Kidney (tissue), 22 donors: ENCODE data around the gene KLRC2. TPM values are rescaled to one million over a fixed set of nuclear protein-coding genes. Genes with fewer than 3 reads are reported as not detected.
"Not testable (repeated sequence)": the region's sequence is repeated elsewhere in the genome, so short reads cannot be mapped to it uniquely, and the experiment has no call there.

Experiments
- DNase-seq, 5 donors: peaks; one replicate each; pipeline ENCODE4 v3.0.0-alpha.2; 2013 to 2020
- FAIRE-seq: peaks from 2 replicates; lab custom pipeline; 2012; peaks lifted over from hg19 to GRCh38; lab: Jason Lieb, UNC
- H3K27ac ChIP-seq, 2 donors: one replicate each; pipeline ENCODE4 v1.7.0; 2013; ENCODE audit warnings: low read depth in 2 of 2, low read length in 2 of 2, inconsistent platforms in 1 of 2
- H3K27me3 ChIP-seq: one replicate; pipeline ENCODE4 v1.7.1; 2013; ENCODE audit warnings: low read length, inconsistent platforms; ENCODE audit not compliant: control insufficient read depth, insufficient read depth
- H3K36me3 ChIP-seq, 3 donors: one replicate each; pipeline versions ENCODE4 v1.7.0 to v1.7.1; 2013; ENCODE audit warnings: low read length in 3 of 3, control low read depth in 1 of 3, inconsistent platforms in 1 of 3; ENCODE audit not compliant: insufficient read depth in 3 of 3, control insufficient read depth in 2 of 3
- H3K4me1 ChIP-seq, 3 donors: one replicate each; pipeline versions ENCODE4 v1.7.0 to v1.7.1; 2013; ENCODE audit warnings: low read length in 3 of 3, inconsistent platforms in 1 of 3, low read depth in 1 of 3; ENCODE audit not compliant: control insufficient read depth in 2 of 3, insufficient read depth in 2 of 3
- H3K4me3 ChIP-seq, 3 donors: one replicate each; pipeline versions ENCODE4 v1.7.0 to v1.8.1; 2013; ENCODE audit warnings: low read length in 3 of 3, control low read depth in 1 of 3, inconsistent platforms in 1 of 3
- H3K9ac ChIP-seq, 3 donors: one replicate each; pipeline versions ENCODE4 v1.7.0 to v1.7.1; 2013; ENCODE audit warnings: low read length in 3 of 3, control low read depth in 1 of 3, inconsistent platforms in 1 of 3
- H3K9me3 ChIP-seq, 3 donors: one replicate each; pipeline versions ENCODE4 v1.7.0 to v1.7.1; 2013; ENCODE audit warnings: low read length in 3 of 3, control low read depth in 1 of 3, inconsistent platforms in 1 of 3; ENCODE audit not compliant: control insufficient read depth in 2 of 3, insufficient read depth in 1 of 3
- CTCF ChIP-seq: IDR thresholded peaks from 3 replicates; pipeline ENCODE4 v1.5.1; 2012; ENCODE audit warnings: mild to moderate bottlenecking, moderate library complexity, borderline replicate concordance; ENCODE audit not compliant: insufficient read depth; ENCODE audit errors: extremely low read depth
- intact Hi-C: fragments of 100-400 bp; cut with DNase I; formaldehyde crosslinking; loops from one replicate; pipeline ENCODE4 v1.11.1; 2022
- long read RNA-seq, 10 donors: library from polyadenylated mRNA in 1 of 10; unstranded in 1 of 10; transcript quantifications; one replicate each; pipeline ENCODE4 v2.0.0 and lab custom pipeline, GENCODE V29; 2021 to 2026
- polyA plus RNA-seq: library from polyadenylated mRNA; stranded (reverse); fragments of 350-450 nt; fragmentation: Illumina TruSeq; extraction: RNeasy Lipid Tissue Mini Kit (QIAGEN cat#74804); gene quantifications from one replicate; pipeline ENCODE4 v1.2.3, GENCODE V29; 2014; ENCODE audit warnings: low read depth, low replicate concordance; ENCODE audit not compliant: insufficient read depth
- total RNA-seq: library from RNA; stranded (reverse); fragmentation: NEBNext Ultra II Directional; extraction: Animal tissue kit (Norgen Biotek cat#: 25700); gene quantifications from one replicate; pipeline ENCODE4 v1.2.1, GENCODE V29; 2021
- donor health status: control.
- donor health status: control.
- donor health status: control.
- donor health status: control.
- donor health status: control.
- donor health status: DM: yes; HTN: yes; CAD: no.
- donor health status: Normal renal cell carcinoma (clear cell type).

The KLRC2 gene
- 0.50 TPM for total RNA-seq
- polyA plus RNA-seq = not detected
- long read RNA-seq, donor 1 = 0 reads
- long read RNA-seq, donor 2 = 0 reads
- long read RNA-seq, donor 3 = 0 reads
- long read RNA-seq, donor 4 = 0 reads
- long read RNA-seq, donor 5 = 0 reads
- long read RNA-seq, donor 6 = 0 reads
- long read RNA-seq, donor 7 = 0 reads
- long read RNA-seq, donor 8 = 0 reads
- long read RNA-seq, donor 9 = 0 reads
- long read RNA-seq, donor 10 = 0 reads

GRCh38 chr12:10435816-10436215, at the start of gene KLRC2:
KLRC2 (minus strand) TSS chr12:10436010; CDS start chr12:10435986, 24 bp downstream.
- H3K4me1 ChIP-seq, H3K36me3 ChIP-seq, FAIRE-seq, H3K27me3 ChIP-seq, H3K4me3 ChIP-seq, H3K27ac ChIP-seq, intact Hi-C loops, DNase-seq, H3K9ac ChIP-seq, H3K9me3 ChIP-seq: not testable (repeated sequence)

GRCh38 chr12:10481901-10482300, 46.1 kb upstream of the KLRC2 start:
- H3K9ac ChIP-seq, H3K27me3 ChIP-seq, DNase-seq, H3K9me3 ChIP-seq, H3K4me3 ChIP-seq, H3K4me1 ChIP-seq, H3K36me3 ChIP-seq, intact Hi-C loops, H3K27ac ChIP-seq, FAIRE-seq: not testable (repeated sequence)

- H3K27me3 ChIP-seq, FAIRE-seq, H3K36me3 ChIP-seq, H3K9me3 ChIP-seq, H3K27ac ChIP-seq, H3K4me3 ChIP-seq, intact Hi-C loops, H3K9ac ChIP-seq, H3K4me1 ChIP-seq, DNase-seq: not testable (repeated sequence)
Measured at GRCh38 chr12:10472808-10473207, 37.0 kb upstream of the KLRC2 start.

GRCh38 chr12:10469701-10470100, 33.9 kb upstream of the KLRC2 start:
- Histone ChIP-seq H3K9ac (no peak overlapping the region), H3K4me3 (no peak overlapping the region), H3K9me3 (no peaks in the 10 kb centered on the region), H3K27me3 (no peaks in the 10 kb centered on the region), H3K4me1 (no peaks in the 10 kb centered on the region), H3K36me3 (no peaks in the 10 kb centered on the region), H3K27ac (no peak overlapping the region)
- no peak for TF ChIP-seq CTCF
- FAIRE-seq (no peak), DNase-seq (no peak)
- intact Hi-C loops = no loop called here

GRCh38 chr12:10466311-10466710, 30.5 kb upstream of the KLRC2 start:
- no peak overlapping the region for H3K9ac ChIP-seq
- no peaks in the 10 kb centered on the region for H3K27me3 ChIP-seq
- DNase-seq = no peak
- no peak for TF ChIP-seq CTCF
- no peak overlapping the region for H3K4me3 ChIP-seq
- no peaks in the 10 kb centered on the region for H3K4me1 ChIP-seq
- FAIRE-seq = no peak
- intact Hi-C loops = no loop called here
- H3K9me3 ChIP-seq = peaks cover 0 to 2% (median 0%) of the 10 kb centered on the region in 3 donors
- H3K27ac ChIP-seq = no peak overlapping the region
- H3K36me3 ChIP-seq = no peaks in the 10 kb centered on the region
